H1 (cell line): ENCODE results near the gene MAGI2. TPM values are rescaled to one million over a fixed set of nuclear protein-coding genes. Genes with fewer than 3 reads are reported as not detected.

Experiments used
- CTCF ChIA-PET: fragments of 300-600 bp; sonication (Branson Sonifier 250); formaldehyde crosslinking; loops from one replicate; lab custom pipeline; 2021; ENCODE audit not compliant: partially characterized antibody; lab: Charles Lee
- POLR2A ChIA-PET: fragments of 300-600 bp; sonication (Branson Sonifier 250); formaldehyde crosslinking; loops from one replicate; lab custom pipeline; 2021; ENCODE audit warnings: inconsistent platforms; ENCODE audit not compliant: partially characterized antibody; lab: Charles Lee
- DNase-seq, 2 experiments: peaks; one replicate each; pipeline versions ENCODE4 v3.0.0 to v3.0.0-alpha.2; 2010 to 2022; ENCODE audit warnings: low spot score in 2 of 2, low read depth in 1 of 2, mixed read lengths in 1 of 2
- FAIRE-seq: peaks from 2 replicates; lab custom pipeline; 2011; peaks lifted over from hg19 to GRCh38; lab: Jason Lieb, UNC
- H2AFZ ChIP-seq: 2 replicates; pipeline ENCODE4 v1.8.1; 2012; ENCODE audit warnings: low read length, inconsistent platforms
- H2AK5ac ChIP-seq: 2 replicates; pipeline ENCODE4 v1.6.1; 2013; ENCODE audit warnings: low read depth, low read length
- H2BK120ac ChIP-seq: replicated peaks from 2 replicates; pipeline ENCODE3; 2013; ENCODE audit warnings: low read depth, low read length, inconsistent platforms
- H2BK12ac ChIP-seq: 2 replicates; pipeline ENCODE4 v1.6.1; 2013; ENCODE audit warnings: low read depth, low read length
- H2BK15ac ChIP-seq: 2 replicates; pipeline ENCODE4 v1.6.1; 2013; ENCODE audit warnings: low read length
- H2BK20ac ChIP-seq: 2 replicates; pipeline ENCODE4 v1.6.1; 2013; ENCODE audit warnings: low read length
- H2BK5ac ChIP-seq: 2 replicates; pipeline ENCODE4 v1.6.1; 2013; ENCODE audit warnings: low read depth, low read length
- H3K14ac ChIP-seq: 2 replicates; pipeline ENCODE4 v1.6.1; 2013; ENCODE audit warnings: inconsistent platforms; ENCODE audit not compliant: insufficient read length
- H3K18ac ChIP-seq: 2 replicates; pipeline ENCODE4 v1.6.1; 2013; ENCODE audit warnings: low read length; ENCODE audit errors: extremely low read depth
- H3K23ac ChIP-seq: 2 replicates; pipeline ENCODE4 v1.6.1; 2013; ENCODE audit warnings: inconsistent platforms; ENCODE audit not compliant: insufficient read length
- H3K23me2 ChIP-seq: 2 replicates; pipeline ENCODE4 v1.6.1; 2013; ENCODE audit warnings: low read depth, low read length
- H3K27ac ChIP-seq: 2 replicates; pipeline ENCODE4 v1.6.1; 2011; ENCODE audit warnings: low read depth, low read length, inconsistent platforms
- H3K27me3 ChIP-seq, 4 experiments: replicated peaks in 1 of 4; 1 replicate in 1 of 4; 2 replicates in 3 of 4; pipeline versions ENCODE4 v1.6.1 to v1.8.1; 2011 to 2013; ENCODE audit warnings: low read length in 3 of 4, mild to moderate bottlenecking in 3 of 4, inconsistent platforms in 2 of 4, mixed read lengths in 2 of 4, moderate library complexity in 1 of 4; ENCODE audit not compliant: control insufficient read depth in 3 of 4, insufficient read depth in 3 of 4; ENCODE audit errors: extremely low read depth in 1 of 4
- H3K36me3 ChIP-seq, 4 experiments: 2 replicates each; pipeline versions ENCODE4 v1.6.1 to v1.8.1; 2011 to 2013; ENCODE audit warnings: mild to moderate bottlenecking in 4 of 4, low read length in 3 of 4, moderate library complexity in 2 of 4, control low read depth in 1 of 4, inconsistent platforms in 1 of 4; ENCODE audit not compliant: insufficient read depth in 4 of 4, control insufficient read depth in 2 of 4
- H3K4ac ChIP-seq: replicated peaks from 2 replicates; pipeline ENCODE3; 2013; ENCODE audit warnings: low read length, low read depth, mixed read lengths, inconsistent platforms; ENCODE audit not compliant: insufficient read length
- H3K4me1 ChIP-seq, 4 experiments: replicated peaks in 1 of 4; 1 replicate in 1 of 4; 2 replicates in 3 of 4; pipeline versions ENCODE4 v1.6.1 to v1.8.1; 2011 to 2013; ENCODE audit warnings: low read length in 3 of 4, inconsistent platforms in 2 of 4, mixed read lengths in 1 of 4; ENCODE audit not compliant: insufficient read depth in 4 of 4, control insufficient read depth in 3 of 4
- H3K4me2 ChIP-seq, 2 experiments: 2 replicates each; pipeline versions ENCODE4 v1.6.1 to v1.8.1; 2011 to 2013; ENCODE audit warnings: low read depth in 2 of 2, low read length in 2 of 2, control low read depth in 1 of 2, inconsistent platforms in 1 of 2, mild to moderate bottlenecking in 1 of 2; ENCODE audit not compliant: insufficient read depth in 1 of 2
- H3K4me3 ChIP-seq, 4 experiments: fragments of 200-600, 300-600 bp in 1 of 4; sonication (generic), shearing (Covaris generic), sonication (Bioruptor Twin) in 1 of 4; 2 replicates each; pipeline versions ENCODE4 v1.5.1 to v1.8.1; 2011 to 2016; ENCODE audit warnings: low read length in 4 of 4, low read depth in 3 of 4, control low read depth in 2 of 4, inconsistent platforms in 2 of 4, mild to moderate bottlenecking in 2 of 4, mixed read lengths in 1 of 4, moderate library complexity in 1 of 4; ENCODE audit not compliant: insufficient read depth in 2 of 4; ENCODE audit errors: extremely low read depth in 1 of 4
- H3K56ac ChIP-seq: replicated peaks from 2 replicates; pipeline ENCODE3; 2013; ENCODE audit warnings: low read depth, mild to moderate bottlenecking, mixed read lengths, low read length, inconsistent platforms; ENCODE audit not compliant: insufficient read length
- H3K79me1 ChIP-seq: 2 replicates; pipeline ENCODE4 v1.6.1; 2013; ENCODE audit warnings: low read depth, low read length, control low read depth
- H3K79me2 ChIP-seq, 2 experiments: 2 replicates each; pipeline versions ENCODE4 v1.6.1 to v1.8.1; 2012 to 2013; ENCODE audit warnings: low read length in 2 of 2, mild to moderate bottlenecking in 2 of 2, inconsistent platforms in 1 of 2; ENCODE audit not compliant: insufficient read depth in 2 of 2, control insufficient read depth in 1 of 2
- H3K9ac ChIP-seq, 4 experiments: replicated peaks in 1 of 4; 1 replicate in 1 of 4; 2 replicates in 3 of 4; pipeline versions ENCODE4 v1.6.1 to v1.8.1; 2011 to 2013; ENCODE audit warnings: low read depth in 3 of 4, low read length in 3 of 4, control low read depth in 2 of 4, mild to moderate bottlenecking in 2 of 4, moderate library complexity in 2 of 4, inconsistent platforms in 1 of 4; ENCODE audit errors: extremely low read depth in 1 of 4
- H3K9me3 ChIP-seq, 2 experiments: 2 replicates each; pipeline versions ENCODE4 v1.6.1 to v1.8.1; 2012 to 2013; ENCODE audit warnings: mild to moderate bottlenecking in 2 of 2, moderate library complexity in 2 of 2, control low read depth in 1 of 2, inconsistent platforms in 1 of 2, low read depth in 1 of 2, low read length in 1 of 2, mixed read lengths in 1 of 2; ENCODE audit not compliant: insufficient read depth in 2 of 2
- H4K20me1 ChIP-seq, 2 experiments: replicated peaks in 1 of 2; 2 replicates each; pipeline versions ENCODE3 to v1.8.1; 2011 to 2013; ENCODE audit warnings: inconsistent platforms in 2 of 2, low read length in 2 of 2, mild to moderate bottlenecking in 1 of 2; ENCODE audit not compliant: insufficient read depth in 2 of 2, control insufficient read depth in 1 of 2
- H4K5ac ChIP-seq: 2 replicates; pipeline ENCODE4 v1.6.1; 2013; ENCODE audit warnings: low read length, low read depth, mixed read lengths, inconsistent platforms; ENCODE audit not compliant: insufficient read length
- H4K8ac ChIP-seq: 2 replicates; pipeline ENCODE4 v1.8.0; 2013; ENCODE audit warnings: mild to moderate bottlenecking, moderate library complexity, low read length, inconsistent platforms; ENCODE audit not compliant: insufficient read depth; ENCODE audit errors: extremely low read depth
- H4K91ac ChIP-seq: replicated peaks from 2 replicates; pipeline ENCODE3; 2013; ENCODE audit warnings: low read length, mixed read lengths, inconsistent platforms; ENCODE audit not compliant: insufficient read length
- ASH2L ChIP-seq: fragments of 200-600, 300-600 bp; sonication (generic); IDR thresholded peaks from one replicate; pipeline ENCODE4 v1.7.1; 2017; ENCODE audit warnings: low read length
- BRCA1 ChIP-seq: IDR thresholded peaks from 2 replicates; pipeline ENCODE4 v1.6.1; 2012; ENCODE audit warnings: low read depth, low read length, improper control_type of control experiment
- CBX8 ChIP-seq: fragments of 300-800, 300-1000 bp; sonication (generic); IDR thresholded peaks from 2 replicates; pipeline ENCODE4 v1.7.1; 2016; ENCODE audit warnings: low read depth, low read length, borderline replicate concordance
- CHD2 ChIP-seq: IDR thresholded peaks from 2 replicates; pipeline ENCODE4 v1.6.1; 2012; ENCODE audit warnings: low read length, improper control_type of control experiment
- CREB1 ChIP-seq: IDR thresholded peaks from 2 replicates; pipeline ENCODE4 v1.6.1; 2012; ENCODE audit warnings: inconsistent platforms
- GABPA ChIP-seq: IDR thresholded peaks from 2 replicates; pipeline ENCODE4 v1.6.1; 2011; ENCODE audit warnings: mild to moderate bottlenecking, low read length, moderate library complexity, borderline replicate concordance; ENCODE audit not compliant: insufficient read depth
- KDM1A ChIP-seq: fragments of 200-600, 300-600 bp; sonication (generic); IDR thresholded peaks from 2 replicates; pipeline ENCODE4 v1.7.1; 2016; ENCODE audit warnings: mild to moderate bottlenecking, low read length, borderline replicate concordance
- KDM4A ChIP-seq: IDR thresholded peaks from one replicate; pipeline ENCODE4 v1.7.1; 2012; ENCODE audit warnings: low read depth, mild to moderate bottlenecking, moderate library complexity, low read length, inconsistent platforms; ENCODE audit not compliant: severe bottlenecking
- SIN3A ChIP-seq, 2 experiments: IDR thresholded peaks in 1 of 2; conservative IDR thresholded peaks in 1 of 2; 2 replicates each; pipeline ENCODE4 v1.6.1; 2011 to 2012; ENCODE audit warnings: low read length in 2 of 2, improper control_type of control experiment in 1 of 2, low read depth in 1 of 2, mild to moderate bottlenecking in 1 of 2
- SRF ChIP-seq: IDR thresholded peaks from 2 replicates; pipeline ENCODE4 v1.6.1; 2011; ENCODE audit warnings: mild to moderate bottlenecking, low read depth, low read length, moderate library complexity
- WGBS, 2 experiments: shearing (Covaris generic) in 1 of 2; methylation state at CpG; one replicate each; pipeline versions ENCODE4 v1.1.6 to v1.1.7; 2013 to 2015; ENCODE audit warnings: low lambda C conversion rate in 2 of 2, mixed read lengths in 2 of 2, inconsistent platforms in 1 of 2, low coverage in 1 of 2, missing lambda C conversion rate in 1 of 2; ENCODE audit not compliant: insufficient replicate concordance in 2 of 2, insufficient coverage in 1 of 2, insufficient read length in 1 of 2; ENCODE audit errors: extremely low coverage in 1 of 2, missing lambda C conversion rate in 1 of 2; 5-methylcytosine and 5-hydroxymethylcytosine counted together
- polyA plus RNA-seq, 7 experiments: library from polyadenylated mRNA; depleted of rRNA in 3 of 7; stranded (reverse) in 5 of 7; unstranded in 2 of 7; fragments of >200 nt in 5 of 7; fragments of 200-250 nt in 2 of 7; gene quantifications; 1 replicate in 5 of 7; 2 replicates in 1 of 7; 4 replicates in 1 of 7; pipeline versions ENCODE4 v1.2.1 to v1.2.3, GENCODE V29; 2011 to 2013; ENCODE audit warnings: missing spikeins in 2 of 7, mixed read lengths in 2 of 7
- total RNA-seq: library from RNA; stranded (reverse); fragmentation: NEBNext Ultra II Directional; extraction: Animal tissue kit (Norgen Biotek cat#: 25700); gene quantifications from 2 replicates; pipeline ENCODE4 v1.2.1, GENCODE V29; 2021
- TF ChIP-seq, protein P1 (sequence below), 3 experiments: IDR thresholded peaks; 1 replicate in 2 of 3; 2 replicates in 1 of 3; pipeline versions ENCODE4 v1.5.1 to v1.6.1; 2011; ENCODE audit warnings: low read length in 3 of 3, mild to moderate bottlenecking in 3 of 3, inconsistent platforms in 2 of 3, low read depth in 1 of 3, moderate library complexity in 1 of 3; ENCODE audit not compliant: insufficient read depth in 1 of 3; ENCODE audit errors: control extremely low read depth in 1 of 3
- TF ChIP-seq, protein P2 (sequence below): IDR thresholded peaks from 2 replicates; pipeline ENCODE4 v1.6.1; 2012; ENCODE audit warnings: inconsistent platforms

Gene MAGI2
- total and polyA plus RNA-seq, 2 of the 8 experiments (the other 6 are each of a cell fraction or from before 2014, with no cell fraction given), result 6.0 to 27.3 TPM

DNA sequence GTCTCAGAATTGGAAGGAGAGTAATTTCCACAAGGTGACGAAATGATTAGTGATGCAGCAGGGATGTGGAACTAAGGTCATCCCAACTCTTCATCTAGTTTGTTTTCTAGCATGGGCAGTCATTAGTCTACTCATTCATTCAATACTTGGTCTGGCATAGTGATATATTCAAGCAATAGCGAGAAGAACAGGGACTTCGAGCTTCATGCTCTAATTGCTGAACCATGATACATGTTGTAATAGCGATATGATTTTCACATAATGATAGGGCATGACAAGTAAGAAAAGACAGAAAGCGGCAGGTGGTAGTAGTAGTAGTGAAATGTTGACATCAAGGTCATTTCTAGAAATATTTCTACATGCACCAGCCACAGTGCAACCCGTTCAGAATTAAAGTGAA, 1002.8 kb downstream of the MAGI2 start:
- Histone ChIP-seq H3K4me2 (no peak overlapping the region), H2BK12ac (no peak overlapping the region), H4K20me1 (no peaks in the 10 kb centered on the region), H4K91ac (no peak overlapping the region), H2AFZ (no peak overlapping the region), H2BK20ac (no peak overlapping the region), H4K5ac (no peak overlapping the region), H3K27ac (no peak overlapping the region), H3K4ac (no peak overlapping the region), H3K23me2 (no peaks in the 10 kb centered on the region), H3K18ac (no peak overlapping the region), H3K23ac (no peak overlapping the region), H3K4me1 (no peaks in the 10 kb centered on the region), H3K36me3 (no peaks in the 10 kb centered on the region), H4K8ac (no peak overlapping the region), H3K14ac (no peak overlapping the region), H2BK5ac (no peak overlapping the region), H3K4me3 (no peak overlapping the region), H3K79me2 (no peaks in the 10 kb centered on the region), H2BK120ac (no peak overlapping the region), H2AK5ac (no peak overlapping the region), H3K79me1 (no peaks in the 10 kb centered on the region), H3K27me3 (peaks cover 0 to 2% (median 0%) of the 10 kb centered on the region in 4 experiments; a peak in 1 of 7 replicates), H3K9ac (no peak overlapping the region), H2BK15ac (no peak overlapping the region), H3K56ac (no peak overlapping the region), H3K9me3 (no peaks in the 10 kb centered on the region)
- ChIA-PET POLR2A (no interaction called here), CTCF (no interaction called here)
- no peak for FAIRE-seq
- no peak for DNase-seq
- WGBS, 2 experiments, result 77% methylated on average over 6 of the region's 6 CpGs; no CpG with 5 or more reads in 1 of the 2 experiments
- no peak for TF ChIP-seq KDM4A
- TF ChIP-seq SIN3A (conservative IDR thresholded peaks at IDR 0.05 in 1 of 2, IDR thresholded peaks at IDR 0.05 in 1 of 2; ENCODE audit: low read depth in 1 of 2, low read length in 2 of 2), result no peak
- no peak for TF ChIP-seq KDM1A
- no peak for TF ChIP-seq CBX8
- TF ChIP-seq SRF, result no peak
- TF ChIP-seq BRCA1, result no peak
- TF ChIP-seq, protein P1, sequence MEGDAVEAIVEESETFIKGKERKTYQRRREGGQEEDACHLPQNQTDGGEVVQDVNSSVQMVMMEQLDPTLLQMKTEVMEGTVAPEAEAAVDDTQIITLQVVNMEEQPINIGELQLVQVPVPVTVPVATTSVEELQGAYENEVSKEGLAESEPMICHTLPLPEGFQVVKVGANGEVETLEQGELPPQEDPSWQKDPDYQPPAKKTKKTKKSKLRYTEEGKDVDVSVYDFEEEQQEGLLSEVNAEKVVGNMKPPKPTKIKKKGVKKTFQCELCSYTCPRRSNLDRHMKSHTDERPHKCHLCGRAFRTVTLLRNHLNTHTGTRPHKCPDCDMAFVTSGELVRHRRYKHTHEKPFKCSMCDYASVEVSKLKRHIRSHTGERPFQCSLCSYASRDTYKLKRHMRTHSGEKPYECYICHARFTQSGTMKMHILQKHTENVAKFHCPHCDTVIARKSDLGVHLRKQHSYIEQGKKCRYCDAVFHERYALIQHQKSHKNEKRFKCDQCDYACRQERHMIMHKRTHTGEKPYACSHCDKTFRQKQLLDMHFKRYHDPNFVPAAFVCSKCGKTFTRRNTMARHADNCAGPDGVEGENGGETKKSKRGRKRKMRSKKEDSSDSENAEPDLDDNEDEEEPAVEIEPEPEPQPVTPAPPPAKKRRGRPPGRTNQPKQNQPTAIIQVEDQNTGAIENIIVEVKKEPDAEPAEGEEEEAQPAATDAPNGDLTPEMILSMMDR (IDR thresholded peaks at IDR 0.05; ENCODE audit: control extremely low read depth in 1 of 3, insufficient read depth in 1 of 3, low read depth in 1 of 3, low read length in 3 of 3), result no peak
- TF ChIP-seq, protein P2, sequence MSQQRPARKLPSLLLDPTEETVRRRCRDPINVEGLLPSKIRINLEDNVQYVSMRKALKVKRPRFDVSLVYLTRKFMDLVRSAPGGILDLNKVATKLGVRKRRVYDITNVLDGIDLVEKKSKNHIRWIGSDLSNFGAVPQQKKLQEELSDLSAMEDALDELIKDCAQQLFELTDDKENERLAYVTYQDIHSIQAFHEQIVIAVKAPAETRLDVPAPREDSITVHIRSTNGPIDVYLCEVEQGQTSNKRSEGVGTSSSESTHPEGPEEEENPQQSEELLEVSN, result no peak
- no peak for TF ChIP-seq GABPA
- TF ChIP-seq CHD2, result no peak
- no peak for TF ChIP-seq ASH2L
- TF ChIP-seq CREB1, result no peak
